RWPE2 (cell line): ENCODE data around the gene PCSK5.

Source experiments
- ATAC-seq: fragments of 200-7000 bp; cut with Tn5 transposase; 3 replicates; pipeline ENCODE4 v1.9.1; 2021; ENCODE audit warnings: low read depth
- DNase-seq: peaks from one replicate; pipeline ENCODE4 v3.0.0-alpha.2; 2020; ENCODE audit warnings: low spot score
- H3K27ac ChIP-seq: fragments of 450-650 bp; 2 replicates; pipeline ENCODE4 v1.5.1; 2017; ENCODE audit warnings: mild to moderate bottlenecking; ENCODE audit not compliant: poor library complexity, severe bottlenecking
- H3K27me3 ChIP-seq: fragments of 250-450 bp; sonication (Bioruptor Pico); 2 replicates; pipeline ENCODE4 v1.5.1; 2021; ENCODE audit warnings: mild to moderate bottlenecking, moderate library complexity; ENCODE audit not compliant: insufficient read depth, poor library complexity, severe bottlenecking
- H3K36me3 ChIP-seq: fragments of 250-450 bp; sonication (Bioruptor Pico); 2 replicates; pipeline ENCODE4 v1.5.1; 2020; ENCODE audit warnings: low read depth, mild to moderate bottlenecking, moderate library complexity
- H3K4me1 ChIP-seq: fragments of 250-450 bp; sonication (Bioruptor Pico); 2 replicates; pipeline ENCODE4 v1.5.1; 2021; ENCODE audit warnings: mild to moderate bottlenecking, moderate library complexity; ENCODE audit not compliant: insufficient read depth, poor library complexity, severe bottlenecking
- H3K4me3 ChIP-seq: fragments of 250-450 bp; sonication (Bioruptor Pico); 2 replicates; pipeline ENCODE4 v1.5.1; 2021; ENCODE audit warnings: mild to moderate bottlenecking, moderate library complexity; ENCODE audit not compliant: severe bottlenecking
- H3K9me3 ChIP-seq: fragments of 250-450 bp; sonication (Bioruptor Pico); 2 replicates; pipeline ENCODE4 v1.5.1; 2021; ENCODE audit warnings: mild to moderate bottlenecking, moderate library complexity; ENCODE audit not compliant: severe bottlenecking
- TF ChIP-seq, protein P1 (sequence below): fragments of 450-650 bp; IDR thresholded peaks from one replicate; pipeline ENCODE4 v1.5.1; 2017; ENCODE audit warnings: mild to moderate bottlenecking, moderate library complexity; ENCODE audit not compliant: poor library complexity, severe bottlenecking

The PCSK5 gene

DNA sequence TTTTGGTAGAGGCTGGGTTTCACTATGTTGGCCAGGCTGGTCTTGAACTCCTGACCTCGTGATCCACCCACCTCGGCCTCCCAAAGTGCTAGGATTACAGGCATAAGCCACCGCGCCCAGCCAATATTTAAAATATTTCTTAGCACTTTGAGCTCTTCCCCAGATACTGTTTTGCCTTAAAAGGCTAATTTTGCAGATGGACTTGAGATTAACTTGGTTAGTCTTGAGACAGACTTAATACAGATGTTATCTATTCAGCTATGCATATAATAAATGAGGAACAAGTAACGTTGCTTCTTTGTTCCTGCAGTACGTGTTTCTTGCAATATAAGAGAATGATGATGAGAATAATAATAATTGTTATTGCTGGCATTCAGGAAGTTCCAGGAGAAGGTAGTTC, 56.3 kb downstream of the PCSK5 start:
- Histone ChIP-seq H3K27me3 (no peaks in the 10 kb centered on the region), H3K36me3 (no peaks in the 10 kb centered on the region), H3K4me3 (no peak overlapping the region), H3K27ac (no peak overlapping the region), H3K4me1 (no peaks in the 10 kb centered on the region), H3K9me3 (no peaks in the 10 kb centered on the region)
- DNase-seq: no peak
- ATAC-seq: no peak
- TF ChIP-seq, protein P1, sequence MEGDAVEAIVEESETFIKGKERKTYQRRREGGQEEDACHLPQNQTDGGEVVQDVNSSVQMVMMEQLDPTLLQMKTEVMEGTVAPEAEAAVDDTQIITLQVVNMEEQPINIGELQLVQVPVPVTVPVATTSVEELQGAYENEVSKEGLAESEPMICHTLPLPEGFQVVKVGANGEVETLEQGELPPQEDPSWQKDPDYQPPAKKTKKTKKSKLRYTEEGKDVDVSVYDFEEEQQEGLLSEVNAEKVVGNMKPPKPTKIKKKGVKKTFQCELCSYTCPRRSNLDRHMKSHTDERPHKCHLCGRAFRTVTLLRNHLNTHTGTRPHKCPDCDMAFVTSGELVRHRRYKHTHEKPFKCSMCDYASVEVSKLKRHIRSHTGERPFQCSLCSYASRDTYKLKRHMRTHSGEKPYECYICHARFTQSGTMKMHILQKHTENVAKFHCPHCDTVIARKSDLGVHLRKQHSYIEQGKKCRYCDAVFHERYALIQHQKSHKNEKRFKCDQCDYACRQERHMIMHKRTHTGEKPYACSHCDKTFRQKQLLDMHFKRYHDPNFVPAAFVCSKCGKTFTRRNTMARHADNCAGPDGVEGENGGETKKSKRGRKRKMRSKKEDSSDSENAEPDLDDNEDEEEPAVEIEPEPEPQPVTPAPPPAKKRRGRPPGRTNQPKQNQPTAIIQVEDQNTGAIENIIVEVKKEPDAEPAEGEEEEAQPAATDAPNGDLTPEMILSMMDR: no peak

DNA sequence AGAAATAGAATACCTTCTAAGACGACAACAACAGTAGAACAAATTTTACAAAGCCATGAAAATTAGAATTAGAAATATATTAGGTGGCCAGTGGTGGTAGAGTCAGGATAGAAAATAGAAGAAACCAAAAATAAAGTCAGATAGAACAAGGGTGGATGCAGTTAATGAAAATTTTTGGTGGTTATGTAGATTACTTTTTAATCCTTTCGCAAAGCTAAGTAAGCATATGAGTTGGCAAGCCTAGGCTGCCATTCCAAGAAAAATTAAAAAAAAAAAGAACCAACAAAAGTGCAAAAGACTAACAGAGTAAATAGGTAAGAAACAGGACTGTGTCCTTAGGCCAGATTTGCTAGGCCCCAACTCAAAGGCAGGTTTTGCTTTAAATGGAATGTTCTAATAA, 56.8 kb downstream of the PCSK5 start:
- ATAC-seq: no peak
- Histone ChIP-seq H3K4me3 (no peak overlapping the region), H3K9me3 (no peaks in the 10 kb centered on the region), H3K36me3 (no peaks in the 10 kb centered on the region), H3K4me1 (no peaks in the 10 kb centered on the region), H3K27ac (no peak overlapping the region), H3K27me3 (no peaks in the 10 kb centered on the region)
- TF ChIP-seq, protein P1: no peak
- DNase-seq: no peak

GRCh38 chr9:75950998-75951397, 60.5 kb downstream of the PCSK5 start:
- Histone ChIP-seq H3K9me3 (no peaks in the 10 kb centered on the region), H3K27ac (no peak overlapping the region), H3K36me3 (no peaks in the 10 kb centered on the region), H3K27me3 (no peaks in the 10 kb centered on the region), H3K4me3 (no peak overlapping the region), H3K4me1 (no peaks in the 10 kb centered on the region)
- DNase-seq: no peak
- TF ChIP-seq, protein P1: no peak
- no peak for ATAC-seq

GRCh38 chr9:75953218-75953617, 62.7 kb downstream of the PCSK5 start:
- TF ChIP-seq, protein P1: no peak
- H3K4me3 ChIP-seq: no peak overlapping the region
- ATAC-seq (no peak), DNase-seq (no peak)
- H3K36me3 ChIP-seq: no peaks in the 10 kb centered on the region
- H3K9me3 ChIP-seq: no peaks in the 10 kb centered on the region
- no peaks in the 10 kb centered on the region for H3K4me1 ChIP-seq
- H3K27me3 ChIP-seq: no peaks in the 10 kb centered on the region
- no peak overlapping the region for H3K27ac ChIP-seq

DNA sequence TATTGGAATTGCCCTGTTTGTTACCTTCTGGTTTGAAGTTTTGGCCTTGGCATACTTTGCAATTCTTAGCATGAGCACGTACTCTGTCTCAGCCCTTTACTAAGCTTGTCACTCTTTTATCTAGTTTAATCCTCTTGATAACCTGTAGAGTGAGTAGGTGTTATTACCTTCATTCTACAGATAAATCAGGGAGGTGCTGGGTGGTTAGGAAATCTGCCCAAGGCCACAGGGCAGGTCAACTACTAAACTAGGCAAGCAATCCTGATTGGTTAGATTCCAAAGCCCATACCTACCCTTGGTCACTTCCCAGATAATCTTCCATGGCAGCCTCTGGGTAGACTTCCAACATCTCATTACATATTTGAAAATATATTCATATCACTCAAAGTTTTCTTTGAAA, 65.7 kb downstream of the PCSK5 start:
- DNase-seq: no peak
- no peak overlapping the region for H3K4me3 ChIP-seq
- no peak for ATAC-seq
- H3K9me3 ChIP-seq: no peaks in the 10 kb centered on the region
- TF ChIP-seq, protein P1: no peak
- no peak overlapping the region for H3K27ac ChIP-seq
- no peaks in the 10 kb centered on the region for H3K4me1 ChIP-seq
- no peaks in the 10 kb centered on the region for H3K27me3 ChIP-seq
- no peaks in the 10 kb centered on the region for H3K36me3 ChIP-seq
